GM19467 (cell line): ENCODE results near the gene NBPF20.
"Not testable (repeated sequence)": the region's sequence is repeated elsewhere in the genome, so short reads cannot be mapped to it uniquely, and the experiment has no call there.

ENCODE experiments used
- ATAC-seq: cut with Tn5 transposase; IDR thresholded peaks from one replicate; pipeline ENCODE4 v1.9.1; 2021; ENCODE audit warnings: mild to moderate bottlenecking, moderate library complexity; ENCODE audit not compliant: unreplicated experiment

The NBPF20 gene

GRCh38 chr1:145425436-145426029 is at the start of gene NBPF20:
TSS of gene NBPF20 (minus strand) at chr1:145425603. CDS start at chr1:145405272, 20,331 bp downstream.
- peak; percentile 89 for ATAC-seq

GRCh38 chr1:145474837-145475368 is 49.5 kb upstream of the NBPF20 start:
- not testable (repeated sequence) for ATAC-seq

- ATAC-seq = not testable (repeated sequence)
These were observed 47.3 kb upstream of the NBPF20 start for GRCh38 chr1:145472731-145473130.

GRCh38 chr1:145471365-145471764 is 46.0 kb upstream of the NBPF20 start:
- not testable (repeated sequence) for ATAC-seq

- peak; percentile 86 for ATAC-seq
These were observed 40.2 kb upstream of the NBPF20 start for GRCh38 chr1:145465405-145466144.

GRCh38 chr1:145464708-145465336 is 39.4 kb upstream of the NBPF20 start:
- not testable (repeated sequence) for ATAC-seq

GRCh38 chr1:145464017-145464416 is 38.6 kb upstream of the NBPF20 start:
- ATAC-seq = not testable (repeated sequence)

- ATAC-seq = not testable (repeated sequence)
These were observed 35.3 kb upstream of the NBPF20 start for GRCh38 chr1:145460684-145461083.

GRCh38 chr1:145460048-145460447 is 34.6 kb upstream of the NBPF20 start:
- ATAC-seq = not testable (repeated sequence)

GRCh38 chr1:145459591-145459990 is 34.2 kb upstream of the NBPF20 start:
- ATAC-seq = not testable (repeated sequence)

GRCh38 chr1:145459063-145459462 is 33.7 kb upstream of the NBPF20 start:
- not testable (repeated sequence) for ATAC-seq

- ATAC-seq = not testable (repeated sequence)
These were observed 29.4 kb upstream of the NBPF20 start for GRCh38 chr1:145454824-145455177.

- not testable (repeated sequence) for ATAC-seq
These were observed 28.7 kb upstream of the NBPF20 start for GRCh38 chr1:145453873-145454823.

- ATAC-seq = not testable (repeated sequence)
These were observed 27.1 kb upstream of the NBPF20 start for GRCh38 chr1:145452506-145452905.

GRCh38 chr1:145451914-145452313 is 26.5 kb upstream of the NBPF20 start:
- ATAC-seq = not testable (repeated sequence)

- ATAC-seq = not testable (repeated sequence)
These were observed 19.8 kb upstream of the NBPF20 start for GRCh38 chr1:145445219-145445618.

- not testable (repeated sequence) for ATAC-seq
These were observed 16.9 kb upstream of the NBPF20 start for GRCh38 chr1:145442340-145442739.

GRCh38 chr1:145431363-145432256 is 6.2 kb upstream of the NBPF20 start:
- not testable (repeated sequence) for ATAC-seq

GRCh38 chr1:145430830-145431229 is 5.4 kb upstream of the NBPF20 start:
- not testable (repeated sequence) for ATAC-seq
